ENCODE data around the gene EIF5A2.
"Not testable (repeated sequence)": the region's sequence is repeated elsewhere in the genome, so short reads cannot be mapped to it uniquely, and the experiment has no call there.

EIF5A2 gene

GRCh38 chr3:170897978-170898377 is 10.5 kb downstream of the EIF5A2 start:
- Histone ChIP-seq H3K36me3 (ENCODE audit: control insufficient read depth, insufficient read depth, low read length) (peaks cover 5% of the 10 kb centered on the region), H3K9me3 (ENCODE audit: control insufficient read depth, low read length) (no peaks in the 10 kb centered on the region), H3K4me3 (ENCODE audit: insufficient read depth, low read depth, low read length, poor library complexity, severe bottlenecking) (no peak overlapping the region), H3K27ac (ENCODE audit: insufficient read depth, low read length, poor library complexity, severe bottlenecking) (no peak overlapping the region), H3K4me1 (ENCODE audit: control insufficient read depth, insufficient read depth, low read length, poor library complexity, severe bottlenecking) (no peaks in the 10 kb centered on the region), H3K27me3 (replicated peaks; ENCODE audit: control insufficient read depth, insufficient read depth, low read length, poor library complexity, severe bottlenecking) (no peaks in the 10 kb centered on the region)
- DNase-seq: no peak

GRCh38 chr3:170897199-170897598 is 11.2 kb downstream of the EIF5A2 start:
- not testable (repeated sequence) for H3K9me3 ChIP-seq (ENCODE audit: control insufficient read depth, low read length); H3K4me3 ChIP-seq (ENCODE audit: insufficient read depth, low read depth, low read length, poor library complexity, severe bottlenecking); H3K27me3 ChIP-seq (replicated peaks; ENCODE audit: control insufficient read depth, insufficient read depth, low read length, poor library complexity, severe bottlenecking); H3K36me3 ChIP-seq (ENCODE audit: control insufficient read depth, insufficient read depth, low read length); H3K27ac ChIP-seq (ENCODE audit: insufficient read depth, low read length, poor library complexity, severe bottlenecking); H3K4me1 ChIP-seq (ENCODE audit: control insufficient read depth, insufficient read depth, low read length, poor library complexity, severe bottlenecking); DNase-seq

GRCh38 chr3:170896781-170897180 is 11.7 kb downstream of the EIF5A2 start:
- Histone ChIP-seq H3K4me3 (ENCODE audit: insufficient read depth, low read depth, low read length, poor library complexity, severe bottlenecking) (no peak overlapping the region), H3K9me3 (ENCODE audit: control insufficient read depth, low read length) (no peaks in the 10 kb centered on the region), H3K27me3 (replicated peaks; ENCODE audit: control insufficient read depth, insufficient read depth, low read length, poor library complexity, severe bottlenecking) (no peaks in the 10 kb centered on the region), H3K27ac (ENCODE audit: insufficient read depth, low read length, poor library complexity, severe bottlenecking) (no peak overlapping the region), H3K36me3 (ENCODE audit: control insufficient read depth, insufficient read depth, low read length) (peaks cover 5% of the 10 kb centered on the region), H3K4me1 (ENCODE audit: control insufficient read depth, insufficient read depth, low read length, poor library complexity, severe bottlenecking) (no peaks in the 10 kb centered on the region)
- no peak for DNase-seq

GRCh38 chr3:170896333-170896732 is 12.1 kb downstream of the EIF5A2 start:
- not testable (repeated sequence) for DNase-seq; H3K27me3 ChIP-seq (replicated peaks; ENCODE audit: control insufficient read depth, insufficient read depth, low read length, poor library complexity, severe bottlenecking); H3K9me3 ChIP-seq (ENCODE audit: control insufficient read depth, low read length); H3K27ac ChIP-seq (ENCODE audit: insufficient read depth, low read length, poor library complexity, severe bottlenecking); H3K4me3 ChIP-seq (ENCODE audit: insufficient read depth, low read depth, low read length, poor library complexity, severe bottlenecking); H3K4me1 ChIP-seq (ENCODE audit: control insufficient read depth, insufficient read depth, low read length, poor library complexity, severe bottlenecking); H3K36me3 ChIP-seq (ENCODE audit: control insufficient read depth, insufficient read depth, low read length)

GRCh38 chr3:170893895-170894294 is 14.5 kb downstream of the EIF5A2 start:
- peaks cover 5% of the 10 kb centered on the region for H3K36me3 ChIP-seq (ENCODE audit: control insufficient read depth, insufficient read depth, low read length)
- H3K4me1 ChIP-seq (ENCODE audit: control insufficient read depth, insufficient read depth, low read length, poor library complexity, severe bottlenecking): no peaks in the 10 kb centered on the region
- no peak overlapping the region for H3K27ac ChIP-seq (ENCODE audit: insufficient read depth, low read length, poor library complexity, severe bottlenecking)
- no peaks in the 10 kb centered on the region for H3K27me3 ChIP-seq (replicated peaks; ENCODE audit: control insufficient read depth, insufficient read depth, low read length, poor library complexity, severe bottlenecking)
- DNase-seq: no peak
- no peaks in the 10 kb centered on the region for H3K9me3 ChIP-seq (ENCODE audit: control insufficient read depth, low read length)
- H3K4me3 ChIP-seq (ENCODE audit: insufficient read depth, low read depth, low read length, poor library complexity, severe bottlenecking): no peak overlapping the region

- no peaks in the 10 kb centered on the region for H3K4me1 ChIP-seq (ENCODE audit: control insufficient read depth, insufficient read depth, low read length, poor library complexity, severe bottlenecking)
- peaks cover 5% of the 10 kb centered on the region for H3K36me3 ChIP-seq (ENCODE audit: control insufficient read depth, insufficient read depth, low read length)
- H3K27ac ChIP-seq (ENCODE audit: insufficient read depth, low read length, poor library complexity, severe bottlenecking): no peak overlapping the region
- H3K9me3 ChIP-seq (ENCODE audit: control insufficient read depth, low read length): no peaks in the 10 kb centered on the region
- no peaks in the 10 kb centered on the region for H3K27me3 ChIP-seq (replicated peaks; ENCODE audit: control insufficient read depth, insufficient read depth, low read length, poor library complexity, severe bottlenecking)
- H3K4me3 ChIP-seq (ENCODE audit: insufficient read depth, low read depth, low read length, poor library complexity, severe bottlenecking): no peak overlapping the region
- no peak for DNase-seq
Observed at GRCh38 chr3:170889630-170890029, 18.8 kb downstream of the EIF5A2 start.

- Histone ChIP-seq H3K27ac (ENCODE audit: insufficient read depth, low read length, poor library complexity, severe bottlenecking) (no peak overlapping the region), H3K9me3 (ENCODE audit: control insufficient read depth, low read length) (no peaks in the 10 kb centered on the region), H3K4me1 (ENCODE audit: control insufficient read depth, insufficient read depth, low read length, poor library complexity, severe bottlenecking) (no peaks in the 10 kb centered on the region), H3K36me3 (ENCODE audit: control insufficient read depth, insufficient read depth, low read length) (peaks cover 5% of the 10 kb centered on the region), H3K27me3 (replicated peaks; ENCODE audit: control insufficient read depth, insufficient read depth, low read length, poor library complexity, severe bottlenecking) (no peaks in the 10 kb centered on the region), H3K4me3 (ENCODE audit: insufficient read depth, low read depth, low read length, poor library complexity, severe bottlenecking) (no peak overlapping the region)
- DNase-seq: no peak
Observed at GRCh38 chr3:170889132-170889531, 19.3 kb downstream of the EIF5A2 start.

GRCh38 chr3:170884109-170884930 is 24.1 kb downstream of the EIF5A2 start:
- H3K4me3 ChIP-seq (ENCODE audit: insufficient read depth, low read depth, low read length, poor library complexity, severe bottlenecking); H3K9me3 ChIP-seq (ENCODE audit: control insufficient read depth, low read length); H3K36me3 ChIP-seq (ENCODE audit: control insufficient read depth, insufficient read depth, low read length); H3K4me1 ChIP-seq (ENCODE audit: control insufficient read depth, insufficient read depth, low read length, poor library complexity, severe bottlenecking); H3K27ac ChIP-seq (ENCODE audit: insufficient read depth, low read length, poor library complexity, severe bottlenecking); H3K27me3 ChIP-seq (replicated peaks; ENCODE audit: control insufficient read depth, insufficient read depth, low read length, poor library complexity, severe bottlenecking); DNase-seq: not testable (repeated sequence)

- H3K36me3 ChIP-seq (ENCODE audit: control insufficient read depth, insufficient read depth, low read length); DNase-seq; H3K9me3 ChIP-seq (ENCODE audit: control insufficient read depth, low read length): not testable (repeated sequence)
Observed at GRCh38 chr3:170878688-170879087, 29.7 kb downstream of the EIF5A2 start.

GRCh38 chr3:170877311-170877710 is 31.1 kb downstream of the EIF5A2 start:
- DNase-seq; H3K36me3 ChIP-seq (ENCODE audit: control insufficient read depth, insufficient read depth, low read length); H3K4me1 ChIP-seq (ENCODE audit: control insufficient read depth, insufficient read depth, low read length, poor library complexity, severe bottlenecking): not testable (repeated sequence)

More at GRCh38 chr3:170878688-170879087, 29.7 kb downstream of the EIF5A2 start:
- H3K4me1 ChIP-seq (ENCODE audit: control insufficient read depth, insufficient read depth, low read length, poor library complexity, severe bottlenecking); H3K4me3 ChIP-seq (ENCODE audit: insufficient read depth, low read depth, low read length, poor library complexity, severe bottlenecking); H3K27ac ChIP-seq (ENCODE audit: insufficient read depth, low read length, poor library complexity, severe bottlenecking); H3K27me3 ChIP-seq (replicated peaks; ENCODE audit: control insufficient read depth, insufficient read depth, low read length, poor library complexity, severe bottlenecking): not testable (repeated sequence)

More at GRCh38 chr3:170877311-170877710, 31.1 kb downstream of the EIF5A2 start:
- not testable (repeated sequence) for H3K9me3 ChIP-seq (ENCODE audit: control insufficient read depth, low read length); H3K4me3 ChIP-seq (ENCODE audit: insufficient read depth, low read depth, low read length, poor library complexity, severe bottlenecking); H3K27me3 ChIP-seq (replicated peaks; ENCODE audit: control insufficient read depth, insufficient read depth, low read length, poor library complexity, severe bottlenecking); H3K27ac ChIP-seq (ENCODE audit: insufficient read depth, low read length, poor library complexity, severe bottlenecking)

All from effector memory CD4-positive, alpha-beta T cell (primary cell).